ENCODE data around the gene CTSF.

- TF ChIP-seq GATA2 (IDR thresholded peaks at IDR 0.05; ENCODE audit: low read depth, low read length) (no peak), GATA3 (IDR thresholded peaks at IDR 0.05; ENCODE audit: low read depth, low read length) (no peak)
Measured at GRCh38 chr11:66556086-66556485, 12.3 kb downstream of the CTSF start.
